ENCODE results near the gene MED13.
"Not testable (repeated sequence)": the region's sequence is repeated elsewhere in the genome, so short reads cannot be mapped to it uniquely, and the experiment has no call there.

Gene MED13

GRCh38 chr17:62078009-62078408 lies 12.9 kb upstream of the MED13 start:
- TF ChIP-seq CTCF (IDR thresholded peaks at IDR 0.05; ENCODE audit: low read depth, low read length), result no peak

GRCh38 chr17:62076864-62077788 lies 12.0 kb upstream of the MED13 start:
- no peak overlapping the region for H3K4me3 ChIP-seq (ENCODE audit: low read depth, low read length)
- no peak for TF ChIP-seq CTCF (IDR thresholded peaks at IDR 0.05; ENCODE audit: low read depth, low read length)

More at GRCh38 chr17:62078009-62078408, 12.9 kb upstream of the MED13 start:
- H3K4me3 ChIP-seq (ENCODE audit: low read depth, low read length), result no peak overlapping the region

- TF ChIP-seq CTCF (IDR thresholded peaks at IDR 0.05; ENCODE audit: low read depth, low read length), result no peak
Measured at GRCh38 chr17:62075308-62075815, 10.3 kb upstream of the MED13 start.

GRCh38 chr17:62073993-62074392 lies 8.9 kb upstream of the MED13 start:
- no peak for TF ChIP-seq CTCF (IDR thresholded peaks at IDR 0.05; ENCODE audit: low read depth, low read length)
- no peak overlapping the region for H3K4me3 ChIP-seq (ENCODE audit: low read depth, low read length)

More at GRCh38 chr17:62075308-62075815, 10.3 kb upstream of the MED13 start:
- H3K4me3 ChIP-seq (ENCODE audit: low read depth, low read length), result no peak overlapping the region

- not testable (repeated sequence) for H3K4me3 ChIP-seq (ENCODE audit: low read depth, low read length)
Measured at GRCh38 chr17:62072855-62073254, 7.8 kb upstream of the MED13 start.

- TF ChIP-seq CTCF (IDR thresholded peaks at IDR 0.05; ENCODE audit: low read depth, low read length), result no peak
Measured at GRCh38 chr17:62070900-62071299, 5.8 kb upstream of the MED13 start.

GRCh38 chr17:62067165-62068145 lies 2.4 kb upstream of the MED13 start:
- no peak overlapping the region for H3K4me3 ChIP-seq (ENCODE audit: low read depth, low read length)
- TF ChIP-seq CTCF (IDR thresholded peaks at IDR 0.05; ENCODE audit: low read depth, low read length), result no peak

More at GRCh38 chr17:62070900-62071299, 5.8 kb upstream of the MED13 start:
- no peak overlapping the region for H3K4me3 ChIP-seq (ENCODE audit: low read depth, low read length)

Measured in WI38 (cell line).